ENCODE results near the gene SULT1A2.

The SULT1A2 gene

DNA sequence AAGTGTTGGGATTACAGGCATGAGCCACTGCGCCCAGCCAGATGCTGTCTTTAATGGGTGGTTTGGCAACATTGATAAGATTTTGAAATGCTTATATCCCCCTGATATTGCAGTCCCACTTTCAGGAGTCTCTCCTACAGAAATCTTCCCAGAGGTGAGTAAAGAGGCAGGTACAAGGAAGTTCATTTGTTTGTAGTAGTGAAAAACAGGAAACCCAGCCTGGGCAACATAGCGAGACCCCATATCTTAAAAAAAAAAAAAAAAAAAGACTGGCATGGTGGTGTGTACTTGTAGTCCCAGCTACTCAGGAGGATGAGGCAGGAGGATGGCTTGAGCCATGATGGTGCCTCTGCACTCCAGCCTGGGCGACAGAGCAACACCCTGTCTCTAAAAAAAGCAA lies 51.9 kb downstream of the SULT1A2 start:
- Histone ChIP-seq H3K4me3 (ENCODE audit: low read length) (no peak overlapping the region), H3F3A (ENCODE audit: insufficient read depth, low read length) (no peaks in the 10 kb centered on the region), H3K27ac (ENCODE audit: low read length) (no peak overlapping the region), H3K36me3 (replicated peaks; ENCODE audit: insufficient read depth, low read length) (no peaks in the 10 kb centered on the region), H2AFZ (ENCODE audit: low read length) (no peak overlapping the region), H3K79me2 (ENCODE audit: low read length) (no peaks in the 10 kb centered on the region), H3K9me2 (replicated peaks; ENCODE audit: insufficient read depth, low read length) (no peaks in the 10 kb centered on the region), H3K9me3 (replicated peaks; ENCODE audit: insufficient read depth, low read length) (no peaks in the 10 kb centered on the region), H3K27me3 (replicated peaks; ENCODE audit: insufficient read depth, low read length) (0 out of 2 replicates have a peak, but pooled peaks cover 8% of the 10 kb centered on the region), H3K4me2 (ENCODE audit: low read depth, low read length) (no peak overlapping the region), H4K20me1 (ENCODE audit: insufficient read depth, low read length) (no peaks in the 10 kb centered on the region), H3K9ac (ENCODE audit: low read length) (no peak overlapping the region), H3K4me1 (ENCODE audit: low read length) (no peaks in the 10 kb centered on the region)
- DNase-seq, result no peak
- TF ChIP-seq EZH2 (optimal IDR thresholded peaks at IDR 0.05; ENCODE audit: low read depth, low read length) (no peak), EZH2phosphoT487 (IDR thresholded peaks at IDR 0.05; ENCODE audit: low read length) (no peak)
- TF ChIP-seq, protein P1, sequence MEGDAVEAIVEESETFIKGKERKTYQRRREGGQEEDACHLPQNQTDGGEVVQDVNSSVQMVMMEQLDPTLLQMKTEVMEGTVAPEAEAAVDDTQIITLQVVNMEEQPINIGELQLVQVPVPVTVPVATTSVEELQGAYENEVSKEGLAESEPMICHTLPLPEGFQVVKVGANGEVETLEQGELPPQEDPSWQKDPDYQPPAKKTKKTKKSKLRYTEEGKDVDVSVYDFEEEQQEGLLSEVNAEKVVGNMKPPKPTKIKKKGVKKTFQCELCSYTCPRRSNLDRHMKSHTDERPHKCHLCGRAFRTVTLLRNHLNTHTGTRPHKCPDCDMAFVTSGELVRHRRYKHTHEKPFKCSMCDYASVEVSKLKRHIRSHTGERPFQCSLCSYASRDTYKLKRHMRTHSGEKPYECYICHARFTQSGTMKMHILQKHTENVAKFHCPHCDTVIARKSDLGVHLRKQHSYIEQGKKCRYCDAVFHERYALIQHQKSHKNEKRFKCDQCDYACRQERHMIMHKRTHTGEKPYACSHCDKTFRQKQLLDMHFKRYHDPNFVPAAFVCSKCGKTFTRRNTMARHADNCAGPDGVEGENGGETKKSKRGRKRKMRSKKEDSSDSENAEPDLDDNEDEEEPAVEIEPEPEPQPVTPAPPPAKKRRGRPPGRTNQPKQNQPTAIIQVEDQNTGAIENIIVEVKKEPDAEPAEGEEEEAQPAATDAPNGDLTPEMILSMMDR (IDR thresholded peaks at IDR 0.05; ENCODE audit: low read length), result no peak

DNA sequence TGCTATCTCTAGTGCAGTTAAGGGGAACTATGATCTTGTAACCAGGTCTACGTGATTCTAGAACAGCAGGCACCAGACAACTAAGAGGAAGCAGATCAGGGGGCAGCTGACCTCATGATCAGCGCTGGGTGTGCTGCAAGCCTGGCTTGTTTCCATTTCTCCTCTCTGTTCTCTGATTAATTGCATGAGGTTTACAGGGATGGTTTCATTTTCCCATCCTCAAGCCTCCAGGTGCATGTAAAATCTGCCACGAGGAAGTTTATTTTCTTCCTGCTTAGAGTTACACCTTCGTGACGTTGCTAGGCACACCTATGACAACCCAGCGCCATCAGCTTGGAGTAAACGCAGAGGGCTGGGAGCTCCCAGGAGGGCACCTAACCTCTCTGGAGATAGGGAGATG lies 53.8 kb downstream of the SULT1A2 start:
- Histone ChIP-seq H3K9me2 (replicated peaks; ENCODE audit: insufficient read depth, low read length) (no peaks in the 10 kb centered on the region), H3K4me1 (ENCODE audit: low read length) (no peaks in the 10 kb centered on the region), H3K4me2 (ENCODE audit: low read depth, low read length) (no peak overlapping the region), H3K4me3 (ENCODE audit: low read length) (no peak overlapping the region), H3F3A (ENCODE audit: insufficient read depth, low read length) (no peaks in the 10 kb centered on the region), H3K9me3 (replicated peaks; ENCODE audit: insufficient read depth, low read length) (no peaks in the 10 kb centered on the region), H2AFZ (ENCODE audit: low read length) (no peak overlapping the region), H3K9ac (ENCODE audit: low read length) (no peak overlapping the region), H4K20me1 (ENCODE audit: insufficient read depth, low read length) (no peaks in the 10 kb centered on the region), H3K79me2 (ENCODE audit: low read length) (no peaks in the 10 kb centered on the region), H3K36me3 (replicated peaks; ENCODE audit: insufficient read depth, low read length) (no peaks in the 10 kb centered on the region), H3K27me3 (replicated peaks; ENCODE audit: insufficient read depth, low read length) (0 out of 2 replicates have a peak, but pooled peaks cover 5% of the 10 kb centered on the region), H3K27ac (ENCODE audit: low read length) (no peak overlapping the region)
- no peak for DNase-seq
- no peak for TF ChIP-seq EZH2 (optimal IDR thresholded peaks at IDR 0.05; ENCODE audit: low read depth, low read length)
- TF ChIP-seq EZH2phosphoT487 (IDR thresholded peaks at IDR 0.05; ENCODE audit: low read length), result no peak
- TF ChIP-seq, protein P1 (IDR thresholded peaks at IDR 0.05; ENCODE audit: low read length), result no peak

DNA sequence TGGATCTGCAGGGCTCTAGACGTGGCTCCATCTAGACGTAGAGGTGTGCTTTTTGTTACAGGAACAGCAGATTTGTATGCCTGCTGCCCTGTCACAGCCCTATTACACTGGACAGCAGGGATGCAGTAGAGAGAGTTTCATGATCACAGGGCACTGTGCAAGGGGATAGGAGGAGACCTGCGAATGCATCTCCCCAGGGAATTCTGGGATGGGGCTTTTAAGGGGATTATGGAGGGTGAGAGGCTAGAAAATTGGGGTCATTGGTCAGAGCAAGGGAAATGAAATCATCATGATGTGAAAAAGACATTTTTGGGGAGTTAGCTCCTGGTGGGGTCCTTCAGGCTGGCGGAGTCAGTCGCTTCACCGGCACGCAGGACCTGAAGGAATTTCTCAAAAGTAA lies 54.2 kb downstream of the SULT1A2 start:
- H3F3A ChIP-seq (ENCODE audit: insufficient read depth, low read length), result no peaks in the 10 kb centered on the region
- H3K4me3 ChIP-seq (ENCODE audit: low read length), result no peak overlapping the region
- no peaks in the 10 kb centered on the region for H3K9me3 ChIP-seq (replicated peaks; ENCODE audit: insufficient read depth, low read length)
- no peaks in the 10 kb centered on the region for H4K20me1 ChIP-seq (ENCODE audit: insufficient read depth, low read length)
- no peaks in the 10 kb centered on the region for H3K9me2 ChIP-seq (replicated peaks; ENCODE audit: insufficient read depth, low read length)
- TF ChIP-seq EZH2 (optimal IDR thresholded peaks at IDR 0.05; ENCODE audit: low read depth, low read length) (no peak), EZH2phosphoT487 (IDR thresholded peaks at IDR 0.05; ENCODE audit: low read length) (no peak)
- TF ChIP-seq, protein P1 (IDR thresholded peaks at IDR 0.05; ENCODE audit: low read length), result no peak
- no peaks in the 10 kb centered on the region for H3K4me1 ChIP-seq (ENCODE audit: low read length)
- no peaks in the 10 kb centered on the region for H3K79me2 ChIP-seq (ENCODE audit: low read length)
- H3K4me2 ChIP-seq (ENCODE audit: low read depth, low read length), result no peak overlapping the region
- no peak overlapping the region for H3K9ac ChIP-seq (ENCODE audit: low read length)
- H2AFZ ChIP-seq (ENCODE audit: low read length), result no peak overlapping the region
- H3K27me3 ChIP-seq (replicated peaks; ENCODE audit: insufficient read depth, low read length), result 0 out of 2 replicates have a peak, but pooled peaks cover under 1% of the 10 kb centered on the region
- no peak overlapping the region for H3K27ac ChIP-seq (ENCODE audit: low read length)
- no peaks in the 10 kb centered on the region for H3K36me3 ChIP-seq (replicated peaks; ENCODE audit: insufficient read depth, low read length)
- no peak for DNase-seq
